Measurements from ENCODE around the gene JARID2. TPM values are rescaled to one million over a fixed set of nuclear protein-coding genes. Genes with fewer than 3 reads are reported as not detected.
A peak's percentile ranks its signal among the peaks of the same experiment; 100 is the strongest.

Gene JARID2
- total and polyA plus RNA-seq, 9 of the 15 experiments (the other 6 are each of a cell fraction or from before 2014, with no cell fraction given): 5.0 to 29.0 (median 15.6) TPM

DNA sequence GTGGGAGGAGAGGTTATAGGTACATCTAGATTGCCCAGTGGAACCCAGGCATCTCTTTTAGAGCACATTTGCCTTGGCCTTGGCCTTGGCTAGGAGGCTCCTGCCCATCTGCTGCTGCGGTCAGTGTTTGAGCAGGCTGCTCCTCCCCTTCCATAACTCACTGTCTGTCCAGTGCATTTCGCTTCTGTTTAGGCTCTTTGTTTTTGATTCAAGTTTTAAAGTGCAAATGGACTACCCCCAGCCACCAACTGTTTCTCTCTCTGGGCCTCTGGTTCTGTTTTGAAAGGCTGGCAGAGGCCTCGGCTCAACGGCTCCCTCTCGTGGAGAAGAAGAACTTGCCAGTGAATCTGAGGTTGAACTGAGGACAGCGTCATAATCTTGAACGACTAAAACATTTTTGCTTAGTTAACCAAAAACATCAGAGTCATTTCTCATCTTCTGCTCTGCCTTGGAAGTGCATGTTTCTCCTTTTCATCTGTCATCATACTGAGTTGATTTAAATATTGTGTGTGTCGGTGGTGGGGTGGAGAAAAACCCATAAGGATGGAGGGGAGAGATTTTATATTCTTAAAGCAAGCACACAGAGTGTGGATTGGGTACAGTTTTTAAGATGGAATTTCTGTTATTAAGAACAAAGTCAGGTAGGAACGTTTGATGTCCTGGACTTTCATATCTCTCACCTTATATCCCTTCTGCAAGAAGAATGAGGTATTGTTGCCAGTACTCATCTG, 245.6 kb downstream of the JARID2 start:
- peaks cover 69% of the 10 kb centered on the region; the same call in 2 of the 3 replicates for H3K36me3 ChIP-seq (ENCODE audit: control insufficient read depth, insufficient read depth, low read length)
- ChIA-PET POLR2A (no interaction called here), CTCF (ENCODE audit: low intra/inter-chr PET ratio) (interaction anchor here (0.7 to 1.6 kb wide), 5 partner anchors 132 to 1362 kb away, joined by 3 to 8 read pairs (median 3); no protein-coding TSS in a partner anchor)
- H2AFZ ChIP-seq (ENCODE audit: low read depth, low read length): no peak overlapping the region
- no peak overlapping the region for H3K4me3 ChIP-seq
- H3K9me1 ChIP-seq (ENCODE audit: control insufficient read depth, insufficient read depth, low read length): peaks cover 5% of the 10 kb centered on the region
- ATAC-seq (peak; percentile 93), DNase-seq (ENCODE audit: extremely low read depth in 1 of 4, low spot score in 3 of 4) (peak; percentile 66 to 78 (median 71)), FAIRE-seq (peak; percentile 98)
- H4K20me1 ChIP-seq (replicated peaks; ENCODE audit: control insufficient read depth, insufficient read depth, low read length): peaks cover 6% of the 10 kb centered on the region; the same call in 1 of the 2 replicates
- H3K9ac ChIP-seq (ENCODE audit: insufficient read depth in 1 of 2, low read depth in 2 of 2, low read length in 2 of 2): peak overlapping the region in 1 of 2 experiments; percentile 42; a peak in 1 of 4 replicates
- BruUV-seq (replicated peaks): TSS peak; percentile 20
- in situ Hi-C loops (cut with MboI) (no loop called here), intact Hi-C loops (cut with micrococcal nuclease) (loop anchor here (1.0 kb wide), 2 partner anchors 130 to 1280 kb away; no protein-coding TSS in a partner anchor)
- H3K27ac ChIP-seq (ENCODE audit: extremely low read depth, low read depth, low read length): no peak overlapping the region
- no peaks in the 10 kb centered on the region for H3K27me3 ChIP-seq (ENCODE audit: control insufficient read depth in 2 of 2, insufficient read depth in 2 of 2, low read length in 2 of 2)
- 0 out of 3 replicates have a peak, but pooled peaks cover 8% of the 10 kb centered on the region for H3K79me2 ChIP-seq (ENCODE audit: control insufficient read depth, insufficient read depth, low read length)
- H3K4me2 ChIP-seq (ENCODE audit: insufficient read depth, low read length): no peak overlapping the region
- 16% methylated on average over 9 of the region's 9 CpGs for WGBS (ENCODE audit: insufficient coverage, low coverage, missing lambda C conversion rate)
- H3K9me3 ChIP-seq (replicated peaks; ENCODE audit: control insufficient read depth, insufficient read depth, low read depth, low read length): no peaks in the 10 kb centered on the region
- peaks cover 2 to 5% of the 10 kb centered on the region in 2 experiments; a peak in 3 of 5 replicates for H3K4me1 ChIP-seq (replicated peaks in 1 of 2; ENCODE audit: control insufficient read depth in 2 of 2, insufficient read depth in 2 of 2, low read length in 2 of 2)
- TF ChIP-seq SPI1 (IDR thresholded peaks at IDR 0.05; ENCODE audit: borderline replicate concordance, low read depth, low read length) (no peak), TCFL5 (CRISPR knock-in tag; conservative IDR thresholded peaks at IDR 0.05) (no peak), MBD2 (IDR thresholded peaks at IDR 0.05; ENCODE audit: borderline replicate concordance, low read depth) (no peak), GATA2 (CRISPR knock-in tag; IDR thresholded peaks at IDR 0.05) (no peak), PHTF2 (CRISPR knock-in tag; IDR thresholded peaks at IDR 0.05) (no peak), CHD1 (IDR thresholded peaks at IDR 0.05; ENCODE audit: low read length) (no peak), SMAD2 (IDR thresholded peaks at IDR 0.05; ENCODE audit: low read depth, low read length) (no peak), MEF2D (tag; conservative IDR thresholded peaks at IDR 0.05; ENCODE audit: low read depth) (no peak), POLR2G (IDR thresholded peaks at IDR 0.05; ENCODE audit: low read depth, low read length) (no peak), MYC (IDR thresholded peaks at IDR 0.05; ENCODE audit: low read depth, low read length) (no peak), MYC (CRISPR knock-in tag; IDR thresholded peaks at IDR 0.05; ENCODE audit: borderline replicate concordance, low read depth) (no peak), PTBP1 (IDR thresholded peaks at IDR 0.05; ENCODE audit: low read depth, low read length) (no peak), ASH1L (IDR thresholded peaks at IDR 0.05; ENCODE audit: borderline replicate concordance, low read depth, partially characterized antibody) (no peak), TBP (optimal IDR thresholded peaks at IDR 0.05; ENCODE audit: low read depth, low read length) (no peak)
- TF ChIP-seq, protein P1, sequence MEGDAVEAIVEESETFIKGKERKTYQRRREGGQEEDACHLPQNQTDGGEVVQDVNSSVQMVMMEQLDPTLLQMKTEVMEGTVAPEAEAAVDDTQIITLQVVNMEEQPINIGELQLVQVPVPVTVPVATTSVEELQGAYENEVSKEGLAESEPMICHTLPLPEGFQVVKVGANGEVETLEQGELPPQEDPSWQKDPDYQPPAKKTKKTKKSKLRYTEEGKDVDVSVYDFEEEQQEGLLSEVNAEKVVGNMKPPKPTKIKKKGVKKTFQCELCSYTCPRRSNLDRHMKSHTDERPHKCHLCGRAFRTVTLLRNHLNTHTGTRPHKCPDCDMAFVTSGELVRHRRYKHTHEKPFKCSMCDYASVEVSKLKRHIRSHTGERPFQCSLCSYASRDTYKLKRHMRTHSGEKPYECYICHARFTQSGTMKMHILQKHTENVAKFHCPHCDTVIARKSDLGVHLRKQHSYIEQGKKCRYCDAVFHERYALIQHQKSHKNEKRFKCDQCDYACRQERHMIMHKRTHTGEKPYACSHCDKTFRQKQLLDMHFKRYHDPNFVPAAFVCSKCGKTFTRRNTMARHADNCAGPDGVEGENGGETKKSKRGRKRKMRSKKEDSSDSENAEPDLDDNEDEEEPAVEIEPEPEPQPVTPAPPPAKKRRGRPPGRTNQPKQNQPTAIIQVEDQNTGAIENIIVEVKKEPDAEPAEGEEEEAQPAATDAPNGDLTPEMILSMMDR (IDR thresholded peaks at IDR 0.05 in 2 of 3, conservative IDR thresholded peaks at IDR 0.05 in 1 of 3; ENCODE audit: insufficient read depth in 2 of 3, low read depth in 1 of 3, low read length in 3 of 3): peak; percentile 85 to 91 (median 88)
- TF ChIP-seq, protein P2, sequence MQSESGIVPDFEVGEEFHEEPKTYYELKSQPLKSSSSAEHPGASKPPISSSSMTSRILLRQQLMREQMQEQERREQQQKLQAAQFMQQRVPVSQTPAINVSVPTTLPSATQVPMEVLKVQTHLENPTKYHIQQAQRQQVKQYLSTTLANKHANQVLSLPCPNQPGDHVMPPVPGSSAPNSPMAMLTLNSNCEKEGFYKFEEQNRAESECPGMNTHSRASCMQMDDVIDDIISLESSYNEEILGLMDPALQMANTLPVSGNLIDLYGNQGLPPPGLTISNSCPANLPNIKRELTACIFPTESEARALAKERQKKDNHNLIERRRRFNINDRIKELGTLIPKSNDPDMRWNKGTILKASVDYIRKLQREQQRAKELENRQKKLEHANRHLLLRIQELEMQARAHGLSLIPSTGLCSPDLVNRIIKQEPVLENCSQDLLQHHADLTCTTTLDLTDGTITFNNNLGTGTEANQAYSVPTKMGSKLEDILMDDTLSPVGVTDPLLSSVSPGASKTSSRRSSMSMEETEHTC (IDR thresholded peaks at IDR 0.05): no peak
- TF ChIP-seq, protein P3, sequence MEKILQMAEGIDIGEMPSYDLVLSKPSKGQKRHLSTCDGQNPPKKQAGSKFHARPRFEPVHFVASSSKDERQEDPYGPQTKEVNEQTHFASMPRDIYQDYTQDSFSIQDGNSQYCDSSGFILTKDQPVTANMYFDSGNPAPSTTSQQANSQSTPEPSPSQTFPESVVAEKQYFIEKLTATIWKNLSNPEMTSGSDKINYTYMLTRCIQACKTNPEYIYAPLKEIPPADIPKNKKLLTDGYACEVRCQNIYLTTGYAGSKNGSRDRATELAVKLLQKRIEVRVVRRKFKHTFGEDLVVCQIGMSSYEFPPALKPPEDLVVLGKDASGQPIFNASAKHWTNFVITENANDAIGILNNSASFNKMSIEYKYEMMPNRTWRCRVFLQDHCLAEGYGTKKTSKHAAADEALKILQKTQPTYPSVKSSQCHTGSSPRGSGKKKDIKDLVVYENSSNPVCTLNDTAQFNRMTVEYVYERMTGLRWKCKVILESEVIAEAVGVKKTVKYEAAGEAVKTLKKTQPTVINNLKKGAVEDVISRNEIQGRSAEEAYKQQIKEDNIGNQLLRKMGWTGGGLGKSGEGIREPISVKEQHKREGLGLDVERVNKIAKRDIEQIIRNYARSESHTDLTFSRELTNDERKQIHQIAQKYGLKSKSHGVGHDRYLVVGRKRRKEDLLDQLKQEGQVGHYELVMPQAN (IDR thresholded peaks at IDR 0.05; ENCODE audit: borderline replicate concordance): no peak

All from K562 (cell line).